Measurements from ENCODE around the gene RGS3.

The RGS3 gene

GRCh38 chr9:113608082-113608685, 144.7 kb downstream of the RGS3 start:
- no peak for DNase-seq

GRCh38 chr9:113609562-113610318, 146.2 kb downstream of the RGS3 start:
- DNase-seq = peak; percentile 85

- DNase-seq = peak; percentile 20
These were observed 148.1 kb downstream of the RGS3 start for GRCh38 chr9:113611461-113612215.

- peak; percentile 16 for DNase-seq
These were observed 148.8 kb downstream of the RGS3 start for GRCh38 chr9:113612216-113612747.

- peak; percentile 21 for DNase-seq
These were observed 149.3 kb downstream of the RGS3 start for GRCh38 chr9:113612828-113613227.

- no peak for DNase-seq
These were observed 150.4 kb downstream of the RGS3 start for GRCh38 chr9:113613815-113614413.

GRCh38 chr9:113614843-113615648, 151.5 kb downstream of the RGS3 start:
- DNase-seq = peak; percentile 94

GRCh38 chr9:113616116-113616515, 152.6 kb downstream of the RGS3 start:
- no peak for DNase-seq

GRCh38 chr9:113616621-113617496, 153.3 kb downstream of the RGS3 start:
- DNase-seq = peak; percentile 75

GRCh38 chr9:113617550-113617949, 154.0 kb downstream of the RGS3 start:
- no peak for DNase-seq

GRCh38 chr9:113618836-113619490, 155.4 kb downstream of the RGS3 start:
- no peak for DNase-seq

GRCh38 chr9:113619491-113620376, 156.2 kb downstream of the RGS3 start:
- peak; percentile 26 for DNase-seq

- DNase-seq = peak; percentile 92
These were observed 157.0 kb downstream of the RGS3 start for GRCh38 chr9:113620377-113621161.

- DNase-seq = peak; percentile 94
These were observed 157.8 kb downstream of the RGS3 start for GRCh38 chr9:113621309-113621791.

- DNase-seq = peak; percentile 82
These were observed 158.5 kb downstream of the RGS3 start for GRCh38 chr9:113621980-113622379.

- peak; percentile 53 for DNase-seq
These were observed 159.3 kb downstream of the RGS3 start for GRCh38 chr9:113622600-113623400.

- DNase-seq = peak; percentile 14
These were observed 160.4 kb downstream of the RGS3 start for GRCh38 chr9:113623851-113624485.

All from femur (tissue), 1 donor.